Esophagus squamous epithelium (tissue), 4 donors: ENCODE measurements around the gene FAM171A1.
"Not testable (repeated sequence)": the region's sequence is repeated elsewhere in the genome, so short reads cannot be mapped to it uniquely, and the experiment has no call there.

ENCODE experiments used
- POLR2A ChIP-seq, 4 donors: fragments of 450-650 bp; IDR thresholded peaks; one replicate each; pipeline ENCODE4 v1.6.1; 2017; ENCODE audit warnings: antibody characterized with exemption in 4 of 4, mild to moderate bottlenecking in 4 of 4, moderate library complexity in 3 of 4
- TF ChIP-seq, protein P1 (sequence below), 6 experiments: fragments of 450-650 bp in 4 of 6; fragments of 200-600 bp in 2 of 6; sonication (generic) in 2 of 6; IDR thresholded peaks; one replicate each; pipeline ENCODE4 v1.5.1; 2016 to 2019; ENCODE audit warnings: antibody characterized with exemption in 6 of 6, mild to moderate bottlenecking in 4 of 6, moderate library complexity in 4 of 6

GRCh38 chr10:15202301-15202621 is 168.8 kb downstream of the FAM171A1 start:
- TF ChIP-seq, protein P1, sequence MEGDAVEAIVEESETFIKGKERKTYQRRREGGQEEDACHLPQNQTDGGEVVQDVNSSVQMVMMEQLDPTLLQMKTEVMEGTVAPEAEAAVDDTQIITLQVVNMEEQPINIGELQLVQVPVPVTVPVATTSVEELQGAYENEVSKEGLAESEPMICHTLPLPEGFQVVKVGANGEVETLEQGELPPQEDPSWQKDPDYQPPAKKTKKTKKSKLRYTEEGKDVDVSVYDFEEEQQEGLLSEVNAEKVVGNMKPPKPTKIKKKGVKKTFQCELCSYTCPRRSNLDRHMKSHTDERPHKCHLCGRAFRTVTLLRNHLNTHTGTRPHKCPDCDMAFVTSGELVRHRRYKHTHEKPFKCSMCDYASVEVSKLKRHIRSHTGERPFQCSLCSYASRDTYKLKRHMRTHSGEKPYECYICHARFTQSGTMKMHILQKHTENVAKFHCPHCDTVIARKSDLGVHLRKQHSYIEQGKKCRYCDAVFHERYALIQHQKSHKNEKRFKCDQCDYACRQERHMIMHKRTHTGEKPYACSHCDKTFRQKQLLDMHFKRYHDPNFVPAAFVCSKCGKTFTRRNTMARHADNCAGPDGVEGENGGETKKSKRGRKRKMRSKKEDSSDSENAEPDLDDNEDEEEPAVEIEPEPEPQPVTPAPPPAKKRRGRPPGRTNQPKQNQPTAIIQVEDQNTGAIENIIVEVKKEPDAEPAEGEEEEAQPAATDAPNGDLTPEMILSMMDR (IDR thresholded peaks at IDR 0.05) = not testable (repeated sequence)
- TF ChIP-seq POLR2A (IDR thresholded peaks at IDR 0.05) = not testable (repeated sequence)
